Activated CD8-positive, alpha-beta T cell treated with anti-CD3 and anti-CD28 coated beads for 36 hours (primary cell): ENCODE data around the gene MS4A15. TPM values are rescaled to one million over a fixed set of nuclear protein-coding genes. Genes with fewer than 3 reads are reported as not detected.

ENCODE experiments used
- ATAC-seq: fragments of 200-7000 bp; cut with Tn5 transposase; one replicate; pipeline ENCODE4 v1.10.0; 2021; ENCODE audit warnings: mild to moderate bottlenecking, moderate library complexity
- CTCF ChIA-PET: fragments of 350-600 bp; sonication (Branson Sonifier 250); formaldehyde crosslinking; loops from one replicate; lab custom pipeline; 2021; ENCODE audit warnings: antibody characterized with exemption; lab: Charles Lee
- POLR2A ChIA-PET: fragments of 350-600 bp; sonication (Branson Sonifier 250); formaldehyde crosslinking; loops from one replicate; lab custom pipeline; 2021; ENCODE audit warnings: antibody characterized with exemption; lab: Charles Lee
- DNase-seq: peaks from one replicate; pipeline ENCODE4 v3.0.0-alpha.2; 2020
- H3K27ac Mint-ChIP-seq: one replicate; pipeline ENCODE4 v1.8.0; 2021; ENCODE audit warnings: mild to moderate bottlenecking, mixed read lengths
- H3K27me3 Mint-ChIP-seq: one replicate; pipeline ENCODE4 v1.8.0; 2021; ENCODE audit warnings: mixed read lengths
- H3K36me3 Mint-ChIP-seq: one replicate; pipeline ENCODE4 v1.8.0; 2021; ENCODE audit warnings: low read depth, mixed read lengths
- H3K4me1 Mint-ChIP-seq: one replicate; pipeline ENCODE4 v1.8.0; 2021; ENCODE audit warnings: low read depth, mixed read lengths
- H3K4me3 Mint-ChIP-seq: one replicate; pipeline ENCODE4 v1.8.0; 2021; ENCODE audit warnings: mild to moderate bottlenecking, moderate library complexity, mixed read lengths
- H3K9me3 Mint-ChIP-seq: one replicate; pipeline ENCODE4 v1.8.0; 2021; ENCODE audit warnings: mixed read lengths
- CTCF ChIP-seq: fragments of 200-600 bp; IDR thresholded peaks from one replicate; pipeline ENCODE4 v1.8.0; 2022; ENCODE audit warnings: antibody characterized with exemption, mild to moderate bottlenecking
- intact Hi-C: fragments of 100-400 bp; cut with micrococcal nuclease; formaldehyde crosslinking; loops from one replicate; pipeline ENCODE4 v1.10.0; 2022
- total RNA-seq, 2 experiments: library from RNA; stranded (reverse); gene quantifications; one replicate each; pipeline ENCODE4 v1.2.3, GENCODE V29; 2021

MS4A15 gene
- total RNA-seq, 2 experiments from 2014 or later: not detected

- no peaks in the 10 kb centered on the region for H3K4me1 Mint-ChIP-seq
- no peaks in the 10 kb centered on the region for H3K27me3 Mint-ChIP-seq
- intact Hi-C loops: no loop called here
- ATAC-seq (no peak), DNase-seq (no peak)
- ChIA-PET CTCF (interaction anchor here (1.0 to 2.4 kb wide), 3 partner anchors 16 to 40 kb away, joined by 3 to 23 read pairs (median 3); no protein-coding TSS in a partner anchor), POLR2A (no interaction called here)
- H3K36me3 Mint-ChIP-seq: no peaks in the 10 kb centered on the region
- no peak overlapping the region for H3K27ac Mint-ChIP-seq
- TF ChIP-seq CTCF: no peak
- no peaks in the 10 kb centered on the region for H3K9me3 Mint-ChIP-seq
- no peak overlapping the region for H3K4me3 Mint-ChIP-seq
Measured at GRCh38 chr11:60791153-60791933, 34.7 kb downstream of the MS4A15 start.

DNA sequence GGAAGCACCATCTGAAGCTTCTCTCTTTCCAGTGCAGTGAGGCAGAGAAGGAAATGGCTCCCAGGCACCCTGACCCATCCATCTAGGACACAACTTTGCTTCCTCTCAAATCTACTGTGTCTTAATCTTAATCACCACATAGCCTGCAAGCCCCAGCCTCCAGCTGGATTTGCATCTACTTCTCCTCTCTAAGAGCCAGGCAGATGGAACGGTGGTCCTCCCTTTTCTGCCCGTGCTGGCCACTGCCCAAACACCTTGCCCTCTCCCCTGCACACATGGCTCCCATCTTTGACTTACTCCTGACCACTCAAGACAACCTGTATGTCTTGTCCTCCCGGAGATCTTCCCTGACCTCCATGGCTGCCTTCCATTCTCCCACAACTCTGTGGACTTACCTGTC is 35.9 kb downstream of the MS4A15 start:
- POLR2A ChIA-PET: no interaction called here
- no peak for DNase-seq
- intact Hi-C loops: no loop called here
- H3K27ac Mint-ChIP-seq: no peak overlapping the region
- ATAC-seq: no peak
- H3K4me1 Mint-ChIP-seq: no peaks in the 10 kb centered on the region
- no peaks in the 10 kb centered on the region for H3K9me3 Mint-ChIP-seq
- CTCF ChIA-PET: interaction anchor here (0.6 to 1.4 kb wide), 2 partner anchors 16 to 30 kb away, joined by 3 to 4 read pairs; no protein-coding TSS in a partner anchor
- H3K27me3 Mint-ChIP-seq: no peaks in the 10 kb centered on the region
- no peak for TF ChIP-seq CTCF
- no peak overlapping the region for H3K4me3 Mint-ChIP-seq
- no peaks in the 10 kb centered on the region for H3K36me3 Mint-ChIP-seq

DNA sequence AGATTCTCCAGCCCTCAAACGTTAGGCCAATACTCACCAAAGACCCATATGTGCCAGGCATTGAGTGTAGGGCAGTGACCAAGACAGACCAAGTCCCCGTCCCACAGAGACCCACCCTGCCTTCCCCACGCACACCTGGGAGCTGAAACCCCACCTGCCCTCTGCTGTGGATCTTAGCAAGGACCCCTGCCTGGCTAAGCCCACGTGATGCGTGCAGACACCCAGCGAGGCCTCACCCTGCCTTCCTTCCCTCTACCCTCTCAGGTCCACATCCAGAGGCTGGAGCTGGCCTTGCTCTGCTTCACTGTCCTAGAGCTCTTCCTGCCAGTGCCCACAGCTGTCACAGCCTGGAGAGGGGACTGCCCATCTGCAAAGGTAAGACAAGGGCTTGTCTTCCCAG is 38.6 kb downstream of the MS4A15 start:
- CTCF ChIA-PET: interaction anchor here (0.9 to 1.0 kb wide), 2 partner anchors 17 to 20 kb away, joined by 3 to 5 read pairs; no protein-coding TSS in a partner anchor
- Mint-ChIP-seq H3K27ac (no peak overlapping the region), H3K27me3 (no peaks in the 10 kb centered on the region), H3K4me1 (no peaks in the 10 kb centered on the region), H3K4me3 (no peak overlapping the region), H3K9me3 (no peaks in the 10 kb centered on the region), H3K36me3 (no peaks in the 10 kb centered on the region)
- TF ChIP-seq CTCF: no peak
- no peak for DNase-seq
- POLR2A ChIA-PET: no interaction called here
- intact Hi-C loops: no loop called here
- no peak for ATAC-seq

GRCh38 chr11:60797846-60798630 is 41.4 kb downstream of the MS4A15 start:
- intact Hi-C loops: no loop called here
- Mint-ChIP-seq H3K4me3 (no peak overlapping the region), H3K36me3 (no peaks in the 10 kb centered on the region), H3K27ac (no peak overlapping the region), H3K9me3 (no peaks in the 10 kb centered on the region), H3K27me3 (no peaks in the 10 kb centered on the region), H3K4me1 (no peaks in the 10 kb centered on the region)
- ChIA-PET POLR2A (no interaction called here), CTCF (interaction anchor here (1.2 to 1.4 kb wide), 2 partner anchors 22 to 33 kb away, joined by 4 to 6 read pairs; no protein-coding TSS in a partner anchor)
- DNase-seq (no peak), ATAC-seq (no peak)
- TF ChIP-seq CTCF: no peak
